Thymus (tissue), 11 donors: Measurements from ENCODE around the gene ALDH3A2. TPM values are rescaled to one million over a fixed set of nuclear protein-coding genes. Genes with fewer than 3 reads are reported as not detected.

Experiments
- DNase-seq, 9 donors: peaks; one replicate each; pipeline ENCODE4 v3.0.0-alpha.2; 2013; ENCODE audit warnings: low spot score in 9 of 9, low read depth in 6 of 9, missing footprints in 1 of 9
- H3K27ac ChIP-seq, 2 donors: one replicate each; pipeline ENCODE4 v1.5.1; 2013; ENCODE audit warnings: control low read depth in 1 of 2, low read depth in 1 of 2, low read length in 1 of 2, mild to moderate bottlenecking in 1 of 2, moderate library complexity in 1 of 2
- H3K27me3 ChIP-seq, 2 donors: one replicate each; pipeline ENCODE4 v1.5.1; 2013; ENCODE audit warnings: low read length in 1 of 2; ENCODE audit not compliant: control insufficient read depth in 2 of 2, insufficient read depth in 1 of 2
- H3K36me3 ChIP-seq, 2 donors: one replicate each; pipeline ENCODE4 v1.5.1; 2013; ENCODE audit warnings: low read length in 1 of 2, mild to moderate bottlenecking in 1 of 2, moderate library complexity in 1 of 2; ENCODE audit not compliant: control insufficient read depth in 2 of 2, insufficient read depth in 2 of 2
- H3K4me1 ChIP-seq, 2 donors: one replicate each; pipeline ENCODE4 v1.5.1; 2013; ENCODE audit warnings: low read length in 2 of 2; ENCODE audit not compliant: control insufficient read depth in 2 of 2, insufficient read depth in 2 of 2
- H3K4me3 ChIP-seq, 2 donors: one replicate each; pipeline ENCODE4 v1.5.1; 2013; ENCODE audit warnings: low read length in 2 of 2, control low read depth in 1 of 2, mild to moderate bottlenecking in 1 of 2
- H3K9me3 ChIP-seq, 2 donors: one replicate each; pipeline ENCODE4 v1.5.1; 2013; ENCODE audit warnings: low read length in 1 of 2, mild to moderate bottlenecking in 1 of 2; ENCODE audit not compliant: control insufficient read depth in 2 of 2, insufficient read depth in 1 of 2
- WGBS: extraction: QIAGEN DNeasy Blood & Tissue Kit; methylation state at CpG from one replicate; pipeline ENCODE4 v1.1.7; 2013; 5-methylcytosine and 5-hydroxymethylcytosine counted together
- polyA plus RNA-seq: library from polyadenylated mRNA; stranded (reverse); fragments of 200-250 nt; gene quantifications from one replicate; pipeline ENCODE4 v1.2.3, GENCODE V29; 2013
- total RNA-seq: library from RNA; stranded (reverse); fragments of 120-200 nt; gene quantifications from one replicate; pipeline ENCODE4 v1.2.4, GENCODE V29; 2013
- donor health status: healthy.

ALDH3A2 gene
- total and polyA plus RNA-seq, 2 donors: 19.9 to 50.9 TPM

GRCh38 chr17:19723964-19724363, 75.4 kb downstream of the ALDH3A2 start:
- H3K4me1 ChIP-seq: peaks cover 0 to 8% of the 10 kb centered on the region in 2 donors
- no peak overlapping the region for H3K4me3 ChIP-seq
- peaks cover 2 to 17% of the 10 kb centered on the region in 2 donors for H3K27me3 ChIP-seq
- WGBS: 100% methylated on average over 1 of the region's 1 CpG
- no peak overlapping the region for H3K27ac ChIP-seq
- no peaks in the 10 kb centered on the region for H3K36me3 ChIP-seq
- no peak for DNase-seq
- no peaks in the 10 kb centered on the region for H3K9me3 ChIP-seq

DNA sequence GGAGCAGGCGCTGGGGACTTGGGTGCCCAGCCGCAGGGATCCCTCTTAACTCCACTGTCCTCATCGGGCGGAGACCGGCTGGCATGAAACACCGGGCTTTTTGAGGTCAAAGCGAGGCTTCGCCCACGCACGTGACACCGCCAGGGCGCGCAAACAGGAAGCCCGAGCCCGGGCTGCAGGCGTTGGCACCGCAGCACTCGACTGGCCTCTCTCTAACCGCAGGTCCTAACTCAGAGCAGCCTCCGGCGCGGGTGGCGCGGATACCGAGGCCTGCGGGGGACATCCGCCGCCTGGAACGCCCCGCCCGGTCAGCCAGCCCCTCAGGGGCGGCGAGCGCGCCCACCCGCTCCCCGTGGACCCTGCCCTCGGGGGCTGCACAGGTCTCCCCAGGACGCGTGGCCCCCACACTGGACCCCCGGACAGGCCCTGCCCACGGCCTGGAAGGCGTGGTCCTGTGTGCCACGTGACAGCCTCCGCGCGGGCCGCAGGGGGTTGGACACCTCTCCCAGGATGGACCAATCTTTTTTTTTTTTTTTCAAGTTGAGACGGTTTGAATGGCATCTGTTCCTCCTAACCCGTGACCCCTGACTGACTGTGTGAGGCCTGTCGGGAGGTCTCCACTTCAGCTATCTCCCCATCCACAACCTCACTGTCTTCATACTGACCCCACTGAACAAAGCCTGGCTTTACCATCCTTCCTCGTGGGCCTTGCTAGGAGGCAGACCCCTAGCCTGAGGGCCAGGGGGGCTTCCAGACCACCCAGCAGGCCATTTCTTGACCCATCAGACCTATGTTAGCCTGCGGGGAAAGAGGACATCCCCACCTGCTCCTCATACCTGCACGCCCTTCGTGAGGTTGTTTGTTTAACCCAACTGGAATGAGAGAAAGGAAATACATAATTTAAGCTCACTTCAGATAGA, 76.2 kb downstream of the ALDH3A2 start:
- WGBS: 37% methylated on average over 55 of the region's 55 CpGs
- H3K27ac ChIP-seq: no peak overlapping the region
- peaks cover 0 to 8% of the 10 kb centered on the region in 2 donors for H3K4me1 ChIP-seq
- no peaks in the 10 kb centered on the region for H3K36me3 ChIP-seq
- no peak for DNase-seq
- H3K27me3 ChIP-seq: peaks cover 2 to 17% of the 10 kb centered on the region in 2 donors
- H3K4me3 ChIP-seq: peak overlapping the region in 1 of 2 donors; percentile 13
- H3K9me3 ChIP-seq: no peaks in the 10 kb centered on the region

GRCh38 chr17:19725486-19725885, 76.9 kb downstream of the ALDH3A2 start:
- no peak overlapping the region for H3K27ac ChIP-seq
- H3K27me3 ChIP-seq: peaks cover 2 to 17% of the 10 kb centered on the region in 2 donors
- H3K9me3 ChIP-seq: no peaks in the 10 kb centered on the region
- H3K36me3 ChIP-seq: no peaks in the 10 kb centered on the region
- no peak for DNase-seq
- H3K4me3 ChIP-seq: no peak overlapping the region
- peaks cover 0 to 8% of the 10 kb centered on the region in 2 donors for H3K4me1 ChIP-seq
- WGBS: 96% methylated on average over 5 of the region's 5 CpGs

- no peaks in the 10 kb centered on the region for H3K36me3 ChIP-seq
- 93% methylated on average over 7 of the region's 7 CpGs for WGBS
- peak overlapping the region in 1 of 2 donors; percentile 82 for H3K27ac ChIP-seq
- no peaks in the 10 kb centered on the region for H3K9me3 ChIP-seq
- H3K4me3 ChIP-seq: no peak overlapping the region
- peaks cover 0 to 8% of the 10 kb centered on the region in 2 donors for H3K4me1 ChIP-seq
- peaks cover 2 to 22% of the 10 kb centered on the region in 2 donors for H3K27me3 ChIP-seq
- DNase-seq: no peak
These were observed 78.3 kb downstream of the ALDH3A2 start for GRCh38 chr17:19726631-19727376.

Other genes starting within 250 kb of the ALDH3A2 start
- gene RNF112, start 237.5 kb upstream of the ALDH3A2 start, total RNA-seq: 0.14 TPM
- 0.98 TPM for gene RNF112, start 237.5 kb upstream of the ALDH3A2 start, polyA plus RNA-seq
- gene SLC47A1, start 114.9 kb upstream of the ALDH3A2 start, total RNA-seq: 0.33 TPM
- 1.4 TPM for gene SLC47A1, start 114.9 kb upstream of the ALDH3A2 start, polyA plus RNA-seq
- not detected for gene SLC47A2, start 67.8 kb downstream of the ALDH3A2 start, total RNA-seq
- 0.46 TPM for gene SLC47A2, start 67.8 kb downstream of the ALDH3A2 start, polyA plus RNA-seq
- 0.76 TPM for gene ALDH3A1, start 99.5 kb downstream of the ALDH3A2 start, total RNA-seq
- 2.2 TPM for gene ALDH3A1, start 99.5 kb downstream of the ALDH3A2 start, polyA plus RNA-seq
- gene ULK2, start 219.2 kb downstream of the ALDH3A2 start, total RNA-seq: 7.9 TPM
- 7.2 TPM for gene ULK2, start 219.2 kb downstream of the ALDH3A2 start, polyA plus RNA-seq